ENCODE results near the gene NAT16. TPM values are rescaled to one million over a fixed set of nuclear protein-coding genes. Genes with fewer than 3 reads are reported as not detected.

The NAT16 gene
- total RNA-seq, 1 donor from 2014 or later, result not detected

GRCh38 chr7:101185258-101185839 is 5.3 kb upstream of the NAT16 start:
- no peak overlapping the region for H3K4me3 Mint-ChIP-seq (ENCODE audit: unreplicated experiment)
- DNase-seq (ENCODE audit: low spot score), result no peak

GRCh38 chr7:101179713-101180112 is 380 bp downstream of the NAT16 start:
- Mint-ChIP-seq H3K4me1 (ENCODE audit: low read depth) (peaks cover 11% of the 10 kb centered on the region), H3K4me3 (ENCODE audit: unreplicated experiment) (no peak overlapping the region), H3K36me3 (ENCODE audit: low read depth) (no peaks in the 10 kb centered on the region), H3K9me3 (ENCODE audit: low read depth) (no peaks in the 10 kb centered on the region), H3K27me3 (ENCODE audit: low read depth) (peaks cover 46% of the 10 kb centered on the region), H3K27ac (ENCODE audit: unreplicated experiment) (no peak overlapping the region)
- no peak for DNase-seq (ENCODE audit: low spot score)
- TF ChIP-seq CTCF (IDR thresholded peaks at IDR 0.05), result no peak

More at GRCh38 chr7:101185258-101185839, 5.3 kb upstream of the NAT16 start:
- H3K9me3 Mint-ChIP-seq (ENCODE audit: low read depth), result no peaks in the 10 kb centered on the region
- H3K36me3 Mint-ChIP-seq (ENCODE audit: low read depth), result no peaks in the 10 kb centered on the region
- H3K4me1 Mint-ChIP-seq (ENCODE audit: low read depth), result peaks cover 10% of the 10 kb centered on the region
- TF ChIP-seq CTCF (IDR thresholded peaks at IDR 0.05), result no peak
- H3K27me3 Mint-ChIP-seq (ENCODE audit: low read depth), result peaks cover 6% of the 10 kb centered on the region
- no peak overlapping the region for H3K27ac Mint-ChIP-seq (ENCODE audit: unreplicated experiment)

GRCh38 chr7:101179117-101179516 is 976 bp downstream of the NAT16 start:
- TF ChIP-seq CTCF (IDR thresholded peaks at IDR 0.05), result no peak
- peaks cover 12% of the 10 kb centered on the region for H3K4me1 Mint-ChIP-seq (ENCODE audit: low read depth)
- H3K9me3 Mint-ChIP-seq (ENCODE audit: low read depth), result no peaks in the 10 kb centered on the region
- H3K27me3 Mint-ChIP-seq (ENCODE audit: low read depth), result peaks cover 52% of the 10 kb centered on the region
- peak overlapping the region; percentile 55 for H3K4me3 Mint-ChIP-seq (ENCODE audit: unreplicated experiment)
- H3K27ac Mint-ChIP-seq (ENCODE audit: unreplicated experiment), result peak overlapping the region; percentile 63
- no peaks in the 10 kb centered on the region for H3K36me3 Mint-ChIP-seq (ENCODE audit: low read depth)
- no peak for DNase-seq (ENCODE audit: low spot score)

- Mint-ChIP-seq H3K27me3 (ENCODE audit: low read depth) (peaks cover 62% of the 10 kb centered on the region), H3K36me3 (ENCODE audit: low read depth) (no peaks in the 10 kb centered on the region), H3K27ac (ENCODE audit: unreplicated experiment) (no peak overlapping the region), H3K4me3 (ENCODE audit: unreplicated experiment) (no peak overlapping the region), H3K9me3 (ENCODE audit: low read depth) (no peaks in the 10 kb centered on the region), H3K4me1 (ENCODE audit: low read depth) (peaks cover 25% of the 10 kb centered on the region)
- no peak for DNase-seq (ENCODE audit: low spot score)
- TF ChIP-seq CTCF (IDR thresholded peaks at IDR 0.05), result no peak
Measured at GRCh38 chr7:101177644-101178043, 2.4 kb downstream of the NAT16 start.

- TF ChIP-seq CTCF (IDR thresholded peaks at IDR 0.05), result no peak
- peaks cover 37% of the 10 kb centered on the region for H3K4me1 Mint-ChIP-seq (ENCODE audit: low read depth)
- H3K36me3 Mint-ChIP-seq (ENCODE audit: low read depth), result no peaks in the 10 kb centered on the region
- peaks cover 72% of the 10 kb centered on the region for H3K27me3 Mint-ChIP-seq (ENCODE audit: low read depth)
- H3K27ac Mint-ChIP-seq (ENCODE audit: unreplicated experiment), result no peak overlapping the region
- DNase-seq (ENCODE audit: low spot score), result no peak
- H3K4me3 Mint-ChIP-seq (ENCODE audit: unreplicated experiment), result no peak overlapping the region
- no peaks in the 10 kb centered on the region for H3K9me3 Mint-ChIP-seq (ENCODE audit: low read depth)
Measured at GRCh38 chr7:101175664-101176063, 4.4 kb downstream of the NAT16 start.
